Trophoblast cell (in vitro differentiated cells and primary cell): ENCODE data around the gene LMF1.

Experiments
- DNase-seq, 2 donors: peaks; one replicate each; pipeline ENCODE4 v3.0.0-alpha.2; 2016
- H2AFZ ChIP-seq: 2 replicates; pipeline ENCODE4 v1.6.1; 2013; ENCODE audit warnings: low read length, moderate library complexity, mild to moderate bottlenecking; ENCODE audit not compliant: insufficient read depth, poor library complexity
- H2AK5ac ChIP-seq: 2 replicates; pipeline ENCODE4 v1.6.1; 2013; ENCODE audit warnings: mild to moderate bottlenecking, low read length
- H2BK120ac ChIP-seq: 2 replicates; pipeline ENCODE4 v1.6.1; 2013; ENCODE audit warnings: low read length, mild to moderate bottlenecking, moderate library complexity; ENCODE audit not compliant: insufficient read depth, poor library complexity
- H2BK12ac ChIP-seq: 2 replicates; pipeline ENCODE4 v1.6.1; 2013; ENCODE audit warnings: mild to moderate bottlenecking, low read length, moderate library complexity
- H2BK5ac ChIP-seq: 2 replicates; pipeline ENCODE4 v1.6.1; 2013; ENCODE audit warnings: low read length, low read depth, moderate library complexity, mild to moderate bottlenecking; ENCODE audit not compliant: poor library complexity
- H3K14ac ChIP-seq: 2 replicates; pipeline ENCODE4 v1.6.1; 2013; ENCODE audit warnings: mild to moderate bottlenecking, low read length
- H3K18ac ChIP-seq: 2 replicates; pipeline ENCODE4 v1.6.1; 2013; ENCODE audit warnings: mild to moderate bottlenecking, low read length
- H3K23ac ChIP-seq: 2 replicates; pipeline ENCODE4 v1.6.1; 2013; ENCODE audit warnings: low read length
- H3K27ac ChIP-seq: 2 replicates; pipeline ENCODE4 v1.5.1; 2013; ENCODE audit warnings: low read depth, mild to moderate bottlenecking, inconsistent platforms, low read length, moderate library complexity
- H3K27me3 ChIP-seq: 2 replicates; pipeline ENCODE4 v1.6.1; 2013; ENCODE audit warnings: inconsistent platforms, mild to moderate bottlenecking, low read length, moderate library complexity; ENCODE audit not compliant: insufficient read depth
- H3K36me3 ChIP-seq, 2 experiments: 1 replicate in 1 of 2; 2 replicates in 1 of 2; pipeline ENCODE4 v1.6.1; 2013; ENCODE audit warnings: low read length in 2 of 2, mild to moderate bottlenecking in 2 of 2, moderate library complexity in 1 of 2; ENCODE audit not compliant: insufficient read depth in 2 of 2, control insufficient read depth in 1 of 2
- H3K4ac ChIP-seq: 2 replicates; pipeline ENCODE4 v1.6.1; 2013; ENCODE audit warnings: low read depth, mild to moderate bottlenecking, low read length, moderate library complexity
- H3K4me1 ChIP-seq, 2 experiments: 1 replicate in 1 of 2; 2 replicates in 1 of 2; pipeline ENCODE4 v1.6.1; 2013; ENCODE audit warnings: low read length in 2 of 2, mild to moderate bottlenecking in 2 of 2, moderate library complexity in 1 of 2; ENCODE audit not compliant: insufficient read depth in 2 of 2, control insufficient read depth in 1 of 2
- H3K4me2 ChIP-seq: 2 replicates; pipeline ENCODE4 v1.6.1; 2013; ENCODE audit warnings: inconsistent platforms, mild to moderate bottlenecking, low read length, moderate library complexity
- H3K4me3 ChIP-seq: 2 replicates; pipeline ENCODE4 v1.5.1; 2013; ENCODE audit warnings: mild to moderate bottlenecking, low read depth, low read length, inconsistent platforms
- H3K79me1 ChIP-seq: one replicate; pipeline ENCODE4 v1.6.1; 2013; ENCODE audit warnings: low read length
- H3K79me2 ChIP-seq: 2 replicates; pipeline ENCODE4 v1.6.1; 2013; ENCODE audit warnings: low read length, mild to moderate bottlenecking; ENCODE audit not compliant: control insufficient read depth, insufficient read depth, poor library complexity
- H3K9ac ChIP-seq: 2 replicates; pipeline ENCODE4 v1.6.1; 2013; ENCODE audit warnings: mild to moderate bottlenecking, low read length
- H3K9me3 ChIP-seq: 2 replicates; pipeline ENCODE4 v1.6.1; 2013; ENCODE audit warnings: low read depth, mild to moderate bottlenecking, control low read depth, inconsistent platforms, low read length; ENCODE audit not compliant: insufficient read depth
- H4K12ac ChIP-seq: 2 replicates; pipeline ENCODE4 v1.6.1; 2013; ENCODE audit warnings: low read depth, mild to moderate bottlenecking, low read length, moderate library complexity
- H4K8ac ChIP-seq: 2 replicates; pipeline ENCODE4 v1.6.1; 2013; ENCODE audit warnings: low read depth, mild to moderate bottlenecking, low read length, moderate library complexity
- H4K91ac ChIP-seq: one replicate; pipeline ENCODE4 v1.6.1; 2013; ENCODE audit warnings: low read depth, mild to moderate bottlenecking, low read length, moderate library complexity
- WGBS: extraction: QIAGEN DNeasy Blood & Tissue Kit; methylation state at CpG from one replicate; pipeline ENCODE4 v1.1.7; 2013; ENCODE audit warnings: missing lambda C conversion rate; ENCODE audit not compliant: insufficient read length, insufficient coverage; ENCODE audit errors: extremely low coverage; 5-methylcytosine and 5-hydroxymethylcytosine counted together

Gene LMF1

DNA sequence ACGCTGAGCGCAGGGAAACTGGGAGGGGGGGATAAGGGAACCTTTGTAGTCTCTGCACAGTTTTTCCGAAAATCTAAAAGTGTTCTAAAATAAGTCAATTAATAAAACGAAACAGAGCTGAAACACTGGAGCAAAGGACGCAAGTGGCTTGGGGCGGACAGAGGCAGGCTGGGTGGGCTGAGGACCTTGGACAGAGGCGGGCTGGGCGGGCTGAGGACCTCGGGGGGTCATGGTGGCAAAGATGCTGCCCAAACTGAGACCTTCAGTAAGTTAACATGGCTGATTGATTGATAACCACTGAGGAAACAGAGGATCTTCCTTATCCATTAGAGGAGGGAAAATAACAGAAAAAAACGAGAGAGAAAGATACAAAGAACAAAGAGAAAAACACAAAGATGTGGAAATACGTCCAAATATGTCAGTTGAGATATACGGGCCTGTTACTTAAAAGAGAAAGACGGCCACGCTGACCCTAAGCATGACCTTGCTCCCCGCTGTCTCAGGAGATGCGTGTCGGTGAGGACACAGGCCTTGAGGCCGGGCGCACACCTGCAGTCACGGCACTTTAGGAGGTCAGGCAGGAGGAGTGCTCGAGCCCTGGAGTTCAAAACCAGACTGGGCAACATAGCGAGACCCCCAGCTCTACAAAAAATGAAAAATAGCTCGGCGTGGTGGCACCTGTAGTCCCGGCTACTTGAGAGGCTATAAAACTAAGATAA lies 94.1 kb downstream of the LMF1 start:
- H2AK5ac ChIP-seq, result no peak overlapping the region
- no peak overlapping the region for H3K4me3 ChIP-seq
- H4K12ac ChIP-seq, result no peak overlapping the region

DNA sequence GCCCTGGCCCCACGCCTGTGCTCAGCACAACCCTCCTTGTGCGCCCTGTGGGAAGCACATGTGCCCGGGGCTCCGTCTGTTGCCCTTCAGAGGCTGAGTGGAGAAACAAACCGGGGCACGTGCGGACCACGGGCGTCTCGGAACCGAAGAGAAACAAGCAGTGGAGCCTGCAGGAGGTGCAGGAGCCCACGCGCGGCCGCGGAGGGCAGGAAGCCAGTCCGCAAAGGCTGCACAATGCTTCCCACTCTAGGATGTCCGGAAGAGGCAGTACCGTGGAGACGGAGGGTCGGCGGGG lies 94.8 kb downstream of the LMF1 start:
- Histone ChIP-seq H3K36me3 (peaks cover 0 to 2% of the 10 kb centered on the region in 2 experiments), H3K4ac (no peak overlapping the region), H4K91ac (no peak overlapping the region), H2BK5ac (no peak overlapping the region), H3K4me1 (no peaks in the 10 kb centered on the region), H3K27me3 (no peaks in the 10 kb centered on the region), H3K79me2 (no peaks in the 10 kb centered on the region), H4K8ac (no peak overlapping the region), H3K79me1 (no peaks in the 10 kb centered on the region), H3K27ac (no peak overlapping the region), H2AK5ac (no peak overlapping the region), H4K12ac (no peak overlapping the region), H3K14ac (no peak overlapping the region), H3K18ac (no peak overlapping the region), H3K23ac (no peak overlapping the region), H2BK120ac (no peak overlapping the region), H3K9me3 (peaks cover 12% of the 10 kb centered on the region), H3K9ac (no peak overlapping the region), H2BK12ac (no peak overlapping the region), H3K4me2 (no peak overlapping the region), H2AFZ (no peak overlapping the region), H3K4me3 (no peak overlapping the region)
- no peak for DNase-seq
- no CpG with 5 or more reads among the region's 22 CpGs for WGBS

More for the DNA sequence above, 94.1 kb downstream of the LMF1 start:
- H2AFZ ChIP-seq, result no peak overlapping the region
- H3K23ac ChIP-seq, result no peak overlapping the region
- no peak overlapping the region for H2BK5ac ChIP-seq
- DNase-seq, result no peak
- peaks cover 12% of the 10 kb centered on the region for H3K9me3 ChIP-seq
- H3K9ac ChIP-seq, result no peak overlapping the region
- H3K18ac ChIP-seq, result no peak overlapping the region
- no peak overlapping the region for H4K8ac ChIP-seq
- no peak overlapping the region for H3K4me2 ChIP-seq
- no peaks in the 10 kb centered on the region for H3K27me3 ChIP-seq
- H3K14ac ChIP-seq, result no peak overlapping the region
- H3K79me2 ChIP-seq, result no peaks in the 10 kb centered on the region
- H3K36me3 ChIP-seq, result peaks cover 0 to 2% of the 10 kb centered on the region in 2 experiments
- H2BK120ac ChIP-seq, result no peak overlapping the region
- no CpG with 5 or more reads among the region's 25 CpGs for WGBS
- no peak overlapping the region for H3K4ac ChIP-seq
- no peak overlapping the region for H4K91ac ChIP-seq
- no peaks in the 10 kb centered on the region for H3K79me1 ChIP-seq
- no peak overlapping the region for H2BK12ac ChIP-seq
- no peak overlapping the region for H3K27ac ChIP-seq
- no peaks in the 10 kb centered on the region for H3K4me1 ChIP-seq

DNA sequence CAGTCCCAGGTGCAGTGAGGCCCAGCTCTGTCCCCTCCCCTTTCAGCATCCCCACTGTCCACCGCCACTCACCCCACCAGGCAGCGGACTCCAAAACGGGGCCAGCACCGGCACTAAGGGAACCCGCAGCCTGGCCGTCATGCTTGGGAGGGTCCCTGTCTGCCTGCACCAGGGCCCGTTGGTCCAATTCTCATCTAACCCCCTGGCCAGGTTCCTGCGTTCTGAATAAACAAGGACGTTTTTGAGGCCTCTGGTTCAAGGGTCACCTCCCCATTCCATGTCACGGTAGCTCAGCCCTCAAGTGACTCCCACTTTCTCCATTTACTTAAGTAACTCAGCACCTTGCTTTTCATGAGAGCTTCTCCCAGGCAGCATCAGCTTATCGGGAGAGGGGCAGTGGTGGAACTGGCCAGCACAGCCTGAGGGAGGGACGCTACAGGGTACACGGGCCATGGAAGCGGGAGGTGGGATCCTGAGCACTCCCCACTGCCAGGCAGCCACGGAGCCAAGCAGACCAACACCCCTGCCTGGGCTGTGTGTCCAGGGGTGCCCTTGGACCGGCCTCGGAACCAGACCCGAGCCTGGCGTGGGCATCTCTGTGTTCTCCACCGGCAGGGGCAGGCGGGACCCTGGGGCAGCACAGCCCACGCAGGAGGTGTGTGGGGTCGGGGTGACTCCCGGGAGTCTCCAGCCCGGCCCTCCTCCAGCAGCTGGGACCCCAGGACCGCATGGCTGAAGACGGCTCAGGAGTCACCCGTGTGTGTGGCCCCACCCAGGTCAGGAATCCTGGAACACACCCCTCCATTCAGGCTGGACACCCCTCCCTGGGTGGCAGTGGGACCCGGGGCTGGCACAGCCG lies 95.4 kb downstream of the LMF1 start:
- H3K36me3 ChIP-seq, result peaks cover 0 to 2% of the 10 kb centered on the region in 2 experiments
- DNase-seq, result no peak
- H4K91ac ChIP-seq, result no peak overlapping the region
- no CpG with 5 or more reads among the region's 30 CpGs for WGBS
- no peak overlapping the region for H3K18ac ChIP-seq
- no peak overlapping the region for H4K8ac ChIP-seq
- no peak overlapping the region for H2BK12ac ChIP-seq
- no peaks in the 10 kb centered on the region for H3K4me1 ChIP-seq
- no peaks in the 10 kb centered on the region for H3K27me3 ChIP-seq
- no peaks in the 10 kb centered on the region for H3K79me2 ChIP-seq
- H3K9ac ChIP-seq, result no peak overlapping the region
- no peak overlapping the region for H3K14ac ChIP-seq
- no peak overlapping the region for H3K27ac ChIP-seq
- H2AK5ac ChIP-seq, result no peak overlapping the region
- H2BK120ac ChIP-seq, result no peak overlapping the region
- no peak overlapping the region for H3K4ac ChIP-seq
- H3K79me1 ChIP-seq, result no peaks in the 10 kb centered on the region
- H2AFZ ChIP-seq, result no peak overlapping the region
- H3K4me2 ChIP-seq, result no peak overlapping the region
- H2BK5ac ChIP-seq, result no peak overlapping the region
- no peak overlapping the region for H3K23ac ChIP-seq
- H4K12ac ChIP-seq, result no peak overlapping the region
- peaks cover 11% of the 10 kb centered on the region for H3K9me3 ChIP-seq
- no peak overlapping the region for H3K4me3 ChIP-seq

DNA sequence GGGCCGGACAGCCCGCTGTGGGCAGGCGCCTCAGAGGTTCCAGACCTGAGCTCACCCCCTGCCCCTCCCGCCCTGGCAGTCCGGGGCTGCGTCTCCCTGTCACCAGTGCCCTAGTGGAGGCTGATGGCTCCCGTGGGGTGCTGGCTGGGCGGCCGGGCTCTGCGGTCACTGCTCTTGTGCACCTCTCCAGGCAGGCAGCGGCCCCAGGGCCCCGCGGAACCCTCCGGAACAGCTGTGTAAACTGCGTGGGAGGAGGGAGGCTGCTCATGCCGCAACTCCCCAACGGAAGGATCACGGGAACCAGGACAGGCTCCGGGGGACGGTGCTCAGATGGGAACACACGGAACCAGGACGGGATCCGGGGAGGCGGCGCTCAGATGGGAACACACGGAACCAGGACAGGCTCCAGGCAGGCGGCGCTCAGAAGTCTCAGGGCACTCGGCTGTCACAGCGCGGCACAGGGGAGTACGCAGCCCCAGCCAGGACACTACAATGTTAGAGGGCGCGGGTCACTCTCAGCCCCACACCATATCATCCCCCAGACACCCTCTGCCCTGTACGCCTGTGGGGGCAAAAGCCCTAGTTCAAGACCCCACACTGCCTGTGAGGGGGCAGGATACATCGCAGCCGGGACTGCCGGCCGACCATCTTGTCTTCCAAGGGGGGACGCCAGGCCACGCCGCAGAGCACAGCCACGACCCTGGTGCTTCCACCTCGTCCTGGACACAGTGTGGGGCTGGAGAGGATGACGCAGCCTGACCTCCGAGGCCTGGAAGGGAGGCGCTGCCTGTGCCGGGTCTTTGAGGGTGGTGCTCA lies 96.2 kb downstream of the LMF1 start:
- H2BK5ac ChIP-seq, result no peak overlapping the region
- no peak overlapping the region for H3K18ac ChIP-seq
- no peak overlapping the region for H4K12ac ChIP-seq
- no peaks in the 10 kb centered on the region for H3K79me2 ChIP-seq
- WGBS, result no CpG with 5 or more reads among the region's 48 CpGs
- no peak overlapping the region for H2BK120ac ChIP-seq
- H2BK12ac ChIP-seq, result no peak overlapping the region
- H3K9me3 ChIP-seq, result peaks cover 13% of the 10 kb centered on the region
- no peak overlapping the region for H3K14ac ChIP-seq
- no peaks in the 10 kb centered on the region for H3K4me1 ChIP-seq
- H3K4me2 ChIP-seq, result no peak overlapping the region
- H3K27me3 ChIP-seq, result no peaks in the 10 kb centered on the region
- no peak overlapping the region for H3K4me3 ChIP-seq
- peaks cover 0 to 2% of the 10 kb centered on the region in 2 experiments for H3K36me3 ChIP-seq
- H3K27ac ChIP-seq, result no peak overlapping the region
- H4K91ac ChIP-seq, result no peak overlapping the region
- H2AFZ ChIP-seq, result no peak overlapping the region
- no peak overlapping the region for H4K8ac ChIP-seq
- H3K4ac ChIP-seq, result no peak overlapping the region
- no peak overlapping the region for H2AK5ac ChIP-seq
- DNase-seq, result no peak
- H3K9ac ChIP-seq, result no peak overlapping the region
- H3K23ac ChIP-seq, result no peak overlapping the region
- H3K79me1 ChIP-seq, result no peaks in the 10 kb centered on the region
